IMR-90 (cell line): ENCODE measurements around the gene SLC10A3. TPM values are rescaled to one million over a fixed set of nuclear protein-coding genes. Genes with fewer than 3 reads are reported as not detected.
A peak's percentile ranks its signal among the peaks of the same experiment; 100 is the strongest.

Experiments used
- ATAC-seq: fragments of 200-7000 bp; cut with Tn5 transposase; 2 replicates; pipeline ENCODE4 v1.9.1; 2020; ENCODE audit warnings: low read depth, mild to moderate bottlenecking, moderate library complexity
- BruUV-seq: library from RNA; stranded (reverse); fragments of 400-500 nt; replicated peaks from 2 replicates; lab custom pipeline; 2021; lab: Mats Ljungman, UMichigan
- CTCF ChIA-PET: fragments of 300-600 bp; formaldehyde crosslinking; extraction: SDS; loops from one replicate; lab custom pipeline; 2021; ENCODE audit warnings: antibody characterized with exemption; lab: Yijun Ruan, JAX
- POLR2A ChIA-PET: fragments of 300-600 bp; sonication (Branson Sonifier 250); formaldehyde crosslinking; loops from one replicate; lab custom pipeline; 2022; ENCODE audit warnings: antibody characterized with exemption; ENCODE audit not compliant: unreplicated experiment; lab: Charles Lee
- DNase-seq: peaks from one replicate; pipeline ENCODE4 v3.0.0; 2013
- H2AFZ ChIP-seq: replicated peaks from 2 replicates; pipeline ENCODE3; 2013; ENCODE audit warnings: low read length, mild to moderate bottlenecking; ENCODE audit not compliant: poor library complexity
- H2AK5ac ChIP-seq: 2 replicates; pipeline ENCODE4 v1.6.1; 2013; ENCODE audit warnings: low read depth, low read length, inconsistent platforms
- H2AK9ac ChIP-seq: replicated peaks from 2 replicates; pipeline ENCODE3; 2013; ENCODE audit warnings: mild to moderate bottlenecking, low read depth, low read length, moderate library complexity; ENCODE audit not compliant: poor library complexity
- H2BK120ac ChIP-seq: 2 replicates; pipeline ENCODE4 v1.6.1; 2013; ENCODE audit warnings: low read depth, low read length, inconsistent platforms
- H2BK15ac ChIP-seq: 3 replicates; pipeline ENCODE4 v1.6.1; 2013; ENCODE audit warnings: low read depth, low read length, inconsistent platforms
- H2BK20ac ChIP-seq: 2 replicates; pipeline ENCODE4 v1.6.1; 2013; ENCODE audit warnings: low read depth, mild to moderate bottlenecking, inconsistent platforms, low read length, moderate library complexity
- H2BK5ac ChIP-seq: 2 replicates; pipeline ENCODE4 v1.6.1; 2013; ENCODE audit warnings: mild to moderate bottlenecking, low read depth, low read length, inconsistent platforms; ENCODE audit not compliant: poor library complexity, severe bottlenecking
- H3K14ac ChIP-seq: replicated peaks from 2 replicates; pipeline ENCODE4 v1.6.1; 2013; ENCODE audit warnings: low read depth, low read length, inconsistent platforms
- H3K18ac ChIP-seq: 2 replicates; pipeline ENCODE4 v1.6.1; 2013; ENCODE audit warnings: low read depth, low read length, control low read depth
- H3K23ac ChIP-seq: 2 replicates; pipeline ENCODE4 v1.6.1; 2013; ENCODE audit warnings: low read depth, low read length, inconsistent platforms
- H3K27ac ChIP-seq: 2 replicates; pipeline ENCODE4 v1.5.1; 2013; ENCODE audit warnings: mild to moderate bottlenecking, control low read depth, low read length; ENCODE audit not compliant: insufficient read depth
- H3K27me3 ChIP-seq: 2 replicates; pipeline ENCODE4 v1.6.1; 2013; ENCODE audit warnings: low read length; ENCODE audit not compliant: control insufficient read depth, insufficient read depth
- H3K36me3 ChIP-seq: 2 replicates; pipeline ENCODE4 v1.6.1; 2013; ENCODE audit warnings: low read length, mixed read lengths; ENCODE audit not compliant: control insufficient read depth, insufficient read depth
- H3K4ac ChIP-seq: 2 replicates; pipeline ENCODE4 v1.6.1; 2013; ENCODE audit warnings: low read depth, low read length, inconsistent platforms
- H3K4me1 ChIP-seq: 2 replicates; pipeline ENCODE4 v1.6.1; 2013; ENCODE audit warnings: low read length, mixed read lengths; ENCODE audit not compliant: control insufficient read depth, insufficient read depth
- H3K4me2 ChIP-seq: 2 replicates; pipeline ENCODE4 v1.6.1; 2013; ENCODE audit warnings: low read depth, mild to moderate bottlenecking, control low read depth, low read length, moderate library complexity
- H3K4me3 ChIP-seq: 2 replicates; pipeline ENCODE4 v1.5.1; 2013; ENCODE audit warnings: low read depth, mild to moderate bottlenecking, control low read depth, low read length, moderate library complexity; ENCODE audit not compliant: insufficient read depth
- H3K56ac ChIP-seq: 2 replicates; pipeline ENCODE4 v1.6.1; 2013; ENCODE audit warnings: low read length, inconsistent platforms; ENCODE audit not compliant: insufficient read depth; ENCODE audit errors: extremely low read depth
- H3K79me1 ChIP-seq, 2 experiments: 2 replicates each; pipeline ENCODE4 v1.6.1; 2013; ENCODE audit warnings: low read length in 2 of 2, inconsistent platforms in 1 of 2, low read depth in 1 of 2
- H3K9ac ChIP-seq: 2 replicates; pipeline ENCODE4 v1.6.1; 2013; ENCODE audit warnings: low read depth, low read length, control low read depth
- H3K9me1 ChIP-seq: 2 replicates; pipeline ENCODE4 v1.6.1; 2013; ENCODE audit warnings: low read length, inconsistent platforms; ENCODE audit not compliant: insufficient read depth
- H3K9me3 ChIP-seq: 2 replicates; pipeline ENCODE4 v1.6.1; 2013; ENCODE audit warnings: low read length; ENCODE audit not compliant: control insufficient read depth, insufficient read depth
- H4K20me1 ChIP-seq: 2 replicates; pipeline ENCODE4 v1.6.1; 2013; ENCODE audit warnings: low read length, inconsistent platforms; ENCODE audit not compliant: insufficient read depth
- H4K5ac ChIP-seq: 2 replicates; pipeline ENCODE4 v1.6.1; 2013; ENCODE audit warnings: mild to moderate bottlenecking, low read depth, low read length, control low read depth
- H4K8ac ChIP-seq, 2 experiments: 2 replicates each; pipeline ENCODE4 v1.6.1; 2013; ENCODE audit warnings: low read depth in 2 of 2, low read length in 2 of 2, control low read depth in 1 of 2, inconsistent platforms in 1 of 2
- H4K91ac ChIP-seq: 2 replicates; pipeline ENCODE4 v1.6.1; 2013; ENCODE audit warnings: low read depth, low read length, inconsistent platforms; ENCODE audit not compliant: insufficient read depth
- CEBPB ChIP-seq: IDR thresholded peaks from 2 replicates; pipeline ENCODE4 v1.6.1; 2012; ENCODE audit warnings: low read depth, low read length, improper control_type of control experiment
- USF2 ChIP-seq: fragments of 150-350 bp; IDR thresholded peaks from 2 replicates; pipeline ENCODE4 v1.6.1; 2017; ENCODE audit warnings: mild to moderate bottlenecking, antibody characterized with exemption, low read length, low read depth
- whole genome bisulfite sequencing, 2 experiments: methylation state at CpG; one replicate each; pipeline versions ENCODE4 v1.1.5 to v1.1.7; 2013; ENCODE audit warnings: missing lambda C conversion rate in 2 of 2; ENCODE audit not compliant: insufficient read length in 1 of 2; ENCODE audit errors: extremely low coverage in 2 of 2; 5-methylcytosine and 5-hydroxymethylcytosine counted together
- dilution Hi-C: fragments of 300-500 bp; cut with HindIII; formaldehyde crosslinking; loops from one replicate; pipeline ENCODE4 v1.14.3; 2018; ENCODE audit warnings: low sequenced_read_pairs; ENCODE audit not compliant: unreplicated experiment
- in situ Hi-C: fragments of 300-500 bp; cut with MboI; formaldehyde crosslinking; loops from 3 replicates; pipeline ENCODE4 v1.14.3; 2019; ENCODE audit warnings: low sequenced_read_pairs, inconsistent platforms, mixed read lengths
- intact Hi-C: fragments of 100-400 bp; cut with micrococcal nuclease; formaldehyde crosslinking; loops from 2 replicates; pipeline ENCODE4 v1.10.0; 2022
- polyA plus RNA-seq, 3 experiments: library from polyadenylated mRNA; depleted of rRNA; stranded (reverse); fragments of >200 nt; gene quantifications; 2 replicates each; pipeline ENCODE4 v1.2.3, GENCODE V29; 2012; ENCODE audit warnings: low replicate concordance in 1 of 3
- total RNA-seq: library from RNA; depleted of rRNA; stranded (reverse); fragments of >200 nt; gene quantifications from 2 replicates; pipeline ENCODE4 v1.2.3, GENCODE V29; 2012

Gene SLC10A3
- total and polyA plus RNA-seq, 2 of the 4 experiments (the other 2 are of a cell fraction): 15.2 to 24.6 TPM

GRCh38 chrX:154486052-154486395, 4.4 kb downstream of the SLC10A3 start:
- peaks cover 8% of the 10 kb centered on the region; the same call in 1 of the 2 replicates for H3K9me1 ChIP-seq
- peak overlapping the region; percentile 82; the same call in 1 of the 2 replicates for H3K14ac ChIP-seq
- DNase-seq: no peak
- WGBS, 2 experiments: 36% methylated on average over 19 of the region's 35 CpGs; no CpG with 5 or more reads in 1 of the 2 experiments
- peaks cover 16% of the 10 kb centered on the region; the same call in 1 of the 2 replicates for H3K36me3 ChIP-seq
- ATAC-seq: no peak
- ChIA-PET CTCF (no interaction called here), POLR2A (interaction anchor here (0.6 kb wide), 1 partner anchor 36 kb away, joined by 6 read pairs; no protein-coding TSS in a partner anchor)
- H4K91ac ChIP-seq: peak overlapping the region; percentile 62; the same call in 1 of the 2 replicates
- H2AFZ ChIP-seq: peak overlapping the region; percentile 69
- intact Hi-C loops (no loop called here), dilution Hi-C loops (no loop called here), in situ Hi-C loops (no loop called here)
- H3K4me3 ChIP-seq: peak overlapping the region; percentile 86
- peaks cover 3 to 38% of the 10 kb centered on the region in 2 experiments; a peak in 3 of 4 replicates for H3K79me1 ChIP-seq
- peak overlapping the region; percentile 64 for H3K4me2 ChIP-seq
- H3K18ac ChIP-seq: no peak overlapping the region
- peak overlapping the region; percentile 99 for H2AK9ac ChIP-seq
- no peak overlapping the region for H2BK120ac ChIP-seq
- no peaks in the 10 kb centered on the region for H3K27me3 ChIP-seq
- H4K20me1 ChIP-seq: peaks cover 4% of the 10 kb centered on the region; the same call in 1 of the 2 replicates
- peak overlapping the region; percentile 68 for H3K4ac ChIP-seq
- TF ChIP-seq USF2: peak; percentile 34; the same call in 1 of the 2 replicates
- TF ChIP-seq CEBPB: no peak
- H4K8ac ChIP-seq: peak overlapping the region; percentile 24 to 78; a peak in 3 of 4 replicates
- no TSS peak for BruUV-seq
- H3K23ac ChIP-seq: no peak overlapping the region
- H3K9me3 ChIP-seq: no peaks in the 10 kb centered on the region
- peak overlapping the region; percentile 67; the same call in 1 of the 2 replicates for H2AK5ac ChIP-seq
- H3K27ac ChIP-seq: peak overlapping the region; percentile 83
- H2BK5ac ChIP-seq: peak overlapping the region; percentile 43
- H3K4me1 ChIP-seq: peaks cover 4% of the 10 kb centered on the region; the same call in 1 of the 2 replicates
- H3K56ac ChIP-seq: 0 out of 2 replicates have a peak overlapping the region, but pooled peaks have one; percentile 41
- no peak overlapping the region for H2BK20ac ChIP-seq
- no peak overlapping the region for H2BK15ac ChIP-seq
- peak overlapping the region; percentile 86 for H3K9ac ChIP-seq
- H4K5ac ChIP-seq: peak overlapping the region; percentile 46
